Measurements from ENCODE around the gene DFFA. TPM values are rescaled to one million over a fixed set of nuclear protein-coding genes. Genes with fewer than 3 reads are reported as not detected.

Gene DFFA
- total and polyA plus RNA-seq, 7 donors = 9.6 to 24.6 (median 19.3) TPM

- H3K9me3 ChIP-seq = no peaks in the 10 kb centered on the region
- peak; percentile 58 for DNase-seq
- H3K4me3 ChIP-seq = no peak overlapping the region
- TF ChIP-seq POLR2AphosphoS5 (IDR thresholded peaks at IDR 0.05) = no peak
- peak in 3 of 4 experiments; percentile 9 to 42 (median 19) for TF ChIP-seq CTCF (IDR thresholded peaks at IDR 0.05)
- no peak for TF ChIP-seq POLR2A (IDR thresholded peaks at IDR 0.05)
- intact Hi-C loops (cut with DNase I) = no loop called here
- no peaks in the 10 kb centered on the region for H3K36me3 ChIP-seq
- WGBS, 2 donors = 34 to 57% methylated on average over 7 of the region's 7 CpGs
- peaks cover 0 to 46% (median 20%) of the 10 kb centered on the region in 4 donors for H3K4me1 ChIP-seq
- no peaks in the 10 kb centered on the region for H3K27me3 ChIP-seq
- H3K27ac ChIP-seq = peak overlapping the region in 3 of 4 donors; percentile 25 to 51 (median 39)
These were observed 46.7 kb upstream of the DFFA start for GRCh38 chr1:10519016-10519417.

GRCh38 chr1:10517677-10517982, 45.3 kb upstream of the DFFA start:
- Histone ChIP-seq H3K4me3 (no peak overlapping the region), H3K27me3 (no peaks in the 10 kb centered on the region), H3K27ac (no peak overlapping the region), H3K9me3 (no peaks in the 10 kb centered on the region), H3K4me1 (peaks cover 0 to 47% (median 23%) of the 10 kb centered on the region in 4 donors), H3K36me3 (no peaks in the 10 kb centered on the region)
- intact Hi-C loops (cut with DNase I) = no loop called here
- TF ChIP-seq EP300 (IDR thresholded peaks at IDR 0.05) (no peak), POLR2A (IDR thresholded peaks at IDR 0.05) (no peak), CTCF (IDR thresholded peaks at IDR 0.05) (no peak), POLR2AphosphoS5 (IDR thresholded peaks at IDR 0.05) (no peak)
- 96 to 97% methylated on average over 2 of the region's 2 CpGs for WGBS, 2 donors
- DNase-seq = no peak

DNA sequence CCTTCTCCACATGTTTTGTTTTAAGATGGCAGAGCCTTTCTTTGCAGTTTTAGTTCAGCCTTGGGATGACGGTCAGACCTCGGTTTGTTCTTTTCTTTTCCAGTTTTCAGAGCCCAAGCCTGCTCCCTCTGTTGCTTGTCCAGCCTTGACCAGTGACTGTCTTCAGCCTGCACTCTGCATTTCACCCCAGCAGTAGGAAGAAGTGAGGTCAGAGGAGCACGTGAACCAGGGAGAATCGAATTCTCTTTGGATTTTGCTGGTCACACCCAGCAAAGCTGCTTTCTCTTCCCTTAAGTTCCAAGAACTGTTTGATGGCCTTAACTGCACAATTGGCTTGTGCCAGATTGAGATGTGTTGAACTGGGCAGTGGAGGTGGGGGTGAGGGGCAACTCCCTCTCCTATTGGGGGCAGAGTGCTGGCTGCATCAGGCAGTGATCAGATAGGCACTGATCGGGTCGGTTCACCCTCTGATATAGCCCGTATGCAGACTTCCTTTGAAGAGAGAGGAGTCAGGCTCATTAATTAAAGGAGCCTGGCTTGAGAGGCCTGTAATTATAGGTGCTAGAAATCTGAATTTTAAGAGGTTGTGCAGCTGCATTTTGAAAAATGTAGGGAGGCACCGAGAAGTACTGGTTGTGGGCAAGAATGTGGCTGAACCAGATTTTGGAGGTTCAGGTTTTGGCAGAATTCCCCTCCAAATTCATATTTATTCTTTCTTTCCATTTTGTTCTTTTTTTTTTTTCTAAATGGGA, 44.8 kb upstream of the DFFA start:
- H3K4me1 ChIP-seq = peaks cover 0 to 44% (median 21%) of the 10 kb centered on the region in 4 donors
- DNase-seq = no peak
- 81 to 89% methylated on average over 8 of the region's 8 CpGs for WGBS, 2 donors

GRCh38 chr1:10515976-10516750, 43.8 kb upstream of the DFFA start:
- H3K27ac ChIP-seq = no peak overlapping the region
- TF ChIP-seq POLR2A (IDR thresholded peaks at IDR 0.05) = no peak
- TF ChIP-seq POLR2AphosphoS5 (IDR thresholded peaks at IDR 0.05) = no peak
- TF ChIP-seq EP300 (IDR thresholded peaks at IDR 0.05) = no peak
- no peak for TF ChIP-seq CTCF (IDR thresholded peaks at IDR 0.05)
- 88 to 92% methylated on average over 6 of the region's 6 CpGs for WGBS, 2 donors
- no peaks in the 10 kb centered on the region for H3K9me3 ChIP-seq
- no peak for DNase-seq
- no peaks in the 10 kb centered on the region for H3K36me3 ChIP-seq
- intact Hi-C loops (cut with DNase I) = no loop called here
- no peaks in the 10 kb centered on the region for H3K27me3 ChIP-seq
- H3K4me1 ChIP-seq = peaks cover 0 to 49% (median 25%) of the 10 kb centered on the region in 4 donors
- no peak overlapping the region for H3K4me3 ChIP-seq

More for the DNA sequence above, 44.8 kb upstream of the DFFA start:
- H3K36me3 ChIP-seq = no peaks in the 10 kb centered on the region
- TF ChIP-seq EP300 (IDR thresholded peaks at IDR 0.05) = no peak
- TF ChIP-seq POLR2A (IDR thresholded peaks at IDR 0.05) = no peak
- no peak for TF ChIP-seq POLR2AphosphoS5 (IDR thresholded peaks at IDR 0.05)
- TF ChIP-seq CTCF (IDR thresholded peaks at IDR 0.05) = no peak
- intact Hi-C loops (cut with DNase I) = no loop called here
- H3K27me3 ChIP-seq = no peaks in the 10 kb centered on the region
- H3K27ac ChIP-seq = no peak overlapping the region
- H3K4me3 ChIP-seq = no peak overlapping the region
- no peaks in the 10 kb centered on the region for H3K9me3 ChIP-seq
